OCI-LY1 (cell line): ENCODE results near the gene FOXK1.

Source experiments
- CTCF ChIP-seq: fragments of 200-600 bp; sonication (generic), shearing (Covaris generic); IDR thresholded peaks from 2 replicates; pipeline ENCODE4 v1.5.1; 2017; ENCODE audit warnings: mild to moderate bottlenecking, antibody characterized with exemption, low read length, moderate library complexity, mixed read lengths
- EZH2 ChIP-seq: fragments of 200-600 bp; sonication (generic), shearing (Covaris generic); IDR thresholded peaks from 2 replicates; pipeline ENCODE4 v1.8.0; 2017; ENCODE audit warnings: borderline replicate concordance, mixed run types, mild to moderate bottlenecking, antibody characterized with exemption, low read length, moderate library complexity, mixed read lengths

- TF ChIP-seq CTCF, result no peak
- no peak for TF ChIP-seq EZH2
Observed at GRCh38 chr7:4675771-4676367, 6.2 kb upstream of the FOXK1 start.
